SK-N-SH (cell line): ENCODE results near the gene P4HA3. TPM values are rescaled to one million over a fixed set of nuclear protein-coding genes. Genes with fewer than 3 reads are reported as not detected.
A peak's percentile ranks its signal among the peaks of the same experiment; 100 is the strongest.

Experiments used
- CTCF ChIA-PET: fragments of 300-600, 350-600 bp; formaldehyde crosslinking; extraction: SDS; loops from one replicate; lab custom pipeline; 2021; lab: Yijun Ruan, JAX
- POLR2A ChIA-PET: fragments of 350-600 bp; sonication (Branson Sonifier 250); formaldehyde crosslinking; extraction: SDS; loops from one replicate; lab custom pipeline; 2020; ENCODE audit warnings: antibody characterized with exemption, inconsistent platforms; lab: Yijun Ruan, JAX
- DNase-seq: peaks from one replicate; pipeline ENCODE4 v3.0.0; 2012
- H2AFZ ChIP-seq: fragments of 200-600 bp; sonication (generic); 2 replicates; pipeline ENCODE4 v1.8.1; 2016; ENCODE audit warnings: antibody characterized with exemption, mild to moderate bottlenecking, low read depth
- H3F3A ChIP-seq: fragments of 200-600 bp; sonication (generic); replicated peaks from 2 replicates; pipeline ENCODE3; 2016; ENCODE audit warnings: antibody characterized with exemption, mild to moderate bottlenecking; ENCODE audit not compliant: insufficient read depth
- H3K27ac ChIP-seq, 2 experiments: fragments of 200-500 bp in 1 of 2; fragments of 200-600 bp in 1 of 2; sonication (Bioruptor generic) in 1 of 2; sonication (generic), shearing (Covaris generic) in 1 of 2; 2 replicates each; pipeline versions ENCODE4 v1.5.1 to v1.6.1; 2014 to 2016; ENCODE audit warnings: low read depth in 2 of 2, inconsistent platforms in 1 of 2, low read length in 1 of 2, mild to moderate bottlenecking in 1 of 2, mixed read lengths in 1 of 2
- H3K27me3 ChIP-seq: fragments of 200-600 bp; sonication (generic), shearing (Covaris generic); 2 replicates; pipeline ENCODE4 v1.6.1; 2016; ENCODE audit warnings: mixed run types; ENCODE audit not compliant: insufficient read depth
- H3K36me3 ChIP-seq, 2 experiments: fragments of 200-500 bp in 1 of 2; fragments of 200-600 bp in 1 of 2; sonication (Bioruptor generic) in 1 of 2; sonication (generic) in 1 of 2; replicated peaks in 1 of 2; 2 replicates each; pipeline versions ENCODE3 to v1.5.1; 2014 to 2016; ENCODE audit warnings: low read length in 1 of 2, mild to moderate bottlenecking in 1 of 2; ENCODE audit not compliant: insufficient read depth in 2 of 2, control insufficient read depth in 1 of 2
- H3K4me1 ChIP-seq, 2 experiments: fragments of 200-500 bp in 1 of 2; fragments of 200-600 bp in 1 of 2; sonication (Bioruptor generic) in 1 of 2; sonication (generic), shearing (Covaris generic) in 1 of 2; 2 replicates each; pipeline versions ENCODE4 v1.5.1 to v1.6.1; 2014 to 2016; ENCODE audit warnings: low read depth in 1 of 2, low read length in 1 of 2, mixed run types in 1 of 2; ENCODE audit not compliant: insufficient read depth in 2 of 2, control insufficient read depth in 1 of 2
- H3K4me2 ChIP-seq: fragments of 200-600 bp; sonication (generic), shearing (Covaris generic); 2 replicates; pipeline ENCODE4 v1.6.1; 2017; ENCODE audit warnings: mixed run types
- H3K4me3 ChIP-seq, 2 experiments: fragments of 200-500 bp in 1 of 2; fragments of 200-600 bp in 1 of 2; sonication (Bioruptor generic) in 1 of 2; sonication (generic), shearing (Covaris generic) in 1 of 2; 2 replicates each; pipeline versions ENCODE4 v1.5.1 to v1.8.1; 2014 to 2016; ENCODE audit warnings: low read depth in 2 of 2, inconsistent platforms in 1 of 2, low read length in 1 of 2, mild to moderate bottlenecking in 1 of 2, mixed read lengths in 1 of 2, moderate library complexity in 1 of 2
- H3K79me2 ChIP-seq: fragments of 200-600 bp; sonication (generic); 2 replicates; pipeline ENCODE4 v1.8.1; 2017; ENCODE audit warnings: mild to moderate bottlenecking; ENCODE audit not compliant: insufficient read depth
- H3K9ac ChIP-seq: fragments of 200-600 bp; sonication (generic); 2 replicates; pipeline ENCODE4 v1.6.1; 2017; ENCODE audit warnings: mixed run types
- H3K9me2 ChIP-seq: fragments of 200-600 bp; sonication (generic); 2 replicates; pipeline ENCODE4 v1.6.1; 2017; ENCODE audit warnings: mixed run types
- H3K9me3 ChIP-seq: fragments of 200-600 bp; sonication (generic); 2 replicates; pipeline ENCODE4 v1.6.1; 2017; ENCODE audit warnings: mixed run types, mild to moderate bottlenecking, moderate library complexity
- H4K20me1 ChIP-seq: fragments of 200-600 bp; sonication (generic); 2 replicates; pipeline ENCODE4 v1.6.1; 2017; ENCODE audit warnings: mild to moderate bottlenecking, mixed run types; ENCODE audit not compliant: insufficient read depth
- CTCF ChIP-seq: fragments of 200-600 bp; sonication (generic); IDR thresholded peaks from 2 replicates; pipeline ENCODE4 v1.6.1; 2017; ENCODE audit warnings: antibody characterized with exemption, mild to moderate bottlenecking, moderate library complexity
- EP300 ChIP-seq, 2 experiments: IDR thresholded peaks; 2 replicates each; pipeline versions ENCODE4 v1.4.0 to v1.6.1; 2012; ENCODE audit warnings: borderline replicate concordance in 1 of 2, low read depth in 1 of 2, low read length in 1 of 2
- FOSL2 ChIP-seq: IDR thresholded peaks from 2 replicates; pipeline ENCODE4 v1.4.0; 2012; ENCODE audit warnings: low read depth, mild to moderate bottlenecking, moderate library complexity, borderline replicate concordance
- FOXM1 ChIP-seq: IDR thresholded peaks from 2 replicates; pipeline ENCODE4 v1.4.0; 2012; ENCODE audit warnings: low read depth, mild to moderate bottlenecking
- GATA2 ChIP-seq: sonication (generic); formaldehyde crosslinking; IDR thresholded peaks from 2 replicates; pipeline ENCODE4 v1.5.0; 2020; ENCODE audit warnings: mild to moderate bottlenecking, missing genetic modification reagents
- JUND ChIP-seq: IDR thresholded peaks from 2 replicates; pipeline ENCODE4 v1.4.0; 2012
- NFIC ChIP-seq: IDR thresholded peaks from 2 replicates; pipeline ENCODE4 v1.4.0; 2012; ENCODE audit warnings: borderline replicate concordance
- RAD21 ChIP-seq: IDR thresholded peaks from 2 replicates; pipeline ENCODE4 v1.6.1; 2012; ENCODE audit warnings: mild to moderate bottlenecking, low read length
- RFX5 ChIP-seq: IDR thresholded peaks from 2 replicates; pipeline ENCODE4 v1.6.1; 2012; ENCODE audit warnings: mild to moderate bottlenecking, improper control_type of control experiment, low read length
- RXRA ChIP-seq: IDR thresholded peaks from 2 replicates; pipeline ENCODE4 v1.4.0; 2012; ENCODE audit warnings: low read depth, mild to moderate bottlenecking, borderline replicate concordance
- TCF12 ChIP-seq: IDR thresholded peaks from 2 replicates; pipeline ENCODE4 v1.4.0; 2012
- WGBS: methylation state at CpG from one replicate; pipeline ENCODE4 v1.1.6; 2017; ENCODE audit warnings: low lambda C conversion rate; 5-methylcytosine and 5-hydroxymethylcytosine counted together
- polyA plus RNA-seq, 3 experiments: library from polyadenylated mRNA; depleted of rRNA; stranded (reverse); fragments of >200 nt; gene quantifications; 2 replicates each; pipeline ENCODE4 v1.2.3, GENCODE V29; 2012
- TF ChIP-seq, protein P1 (sequence below): IDR thresholded peaks from 2 replicates; pipeline ENCODE4 v1.4.0; 2012; ENCODE audit warnings: low read depth, borderline replicate concordance
- TF ChIP-seq, protein P2 (sequence below): IDR thresholded peaks from 2 replicates; pipeline ENCODE4 v1.4.0; 2012; ENCODE audit warnings: low read depth
- TF ChIP-seq, protein P3 (sequence below): IDR thresholded peaks from 2 replicates; pipeline ENCODE4; 2012
- TF ChIP-seq, protein P4 (sequence below): IDR thresholded peaks from 2 replicates; pipeline ENCODE4 v1.6.1; 2012; ENCODE audit warnings: mild to moderate bottlenecking, low read depth, low read length, moderate library complexity

The P4HA3 gene
- polyA plus RNA-seq, 1 of the 3 experiments (the other 2 are of a cell fraction), result 8.4 TPM

DNA sequence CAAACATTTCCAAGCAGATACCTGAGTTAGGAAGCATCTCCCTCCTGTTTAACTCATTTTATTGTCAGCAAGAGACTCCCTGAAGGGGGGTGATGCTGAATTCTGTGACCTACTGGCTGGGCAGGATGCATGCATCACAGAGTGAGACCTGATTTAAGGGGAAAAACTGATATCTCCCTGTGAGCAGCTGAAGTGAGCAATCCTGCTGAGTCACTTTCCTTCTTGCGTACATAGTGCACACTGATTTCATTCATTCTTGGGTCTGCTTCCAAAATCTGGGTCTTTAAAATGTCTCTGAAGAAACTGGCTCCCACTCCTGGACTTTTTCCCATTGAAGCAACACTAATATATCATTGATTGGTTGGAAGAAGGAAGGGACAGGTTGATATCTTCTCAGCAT, 23.3 kb downstream of the P4HA3 start:
- Histone ChIP-seq H3K27me3 (no peaks in the 10 kb centered on the region), H2AFZ (no peak overlapping the region), H3K9me2 (no peaks in the 10 kb centered on the region), H4K20me1 (no peaks in the 10 kb centered on the region), H3K27ac (peak overlapping the region in 1 of 2 experiments; percentile 83; a peak in 2 of 4 replicates), H3K79me2 (no peaks in the 10 kb centered on the region), H3K4me2 (peak overlapping the region; percentile 7; the same call in 1 of the 2 replicates), H3K36me3 (no peaks in the 10 kb centered on the region), H3K4me3 (no peak overlapping the region), H3K9me3 (no peaks in the 10 kb centered on the region), H3K4me1 (peaks cover 0 to 12% of the 10 kb centered on the region in 2 experiments; a peak in 1 of 4 replicates), H3K9ac (peak overlapping the region; percentile 29; the same call in 1 of the 2 replicates), H3F3A (peaks cover 8% of the 10 kb centered on the region)
- POLR2A ChIA-PET, result no interaction called here
- no peak for DNase-seq
- CTCF ChIA-PET, result no interaction called here
- WGBS, result 9% methylated on average over 1 of the region's 1 CpG
- TF ChIP-seq RFX5, result no peak
- TF ChIP-seq FOSL2, result peak; percentile 87
- peak in 1 of 2 experiments; percentile 44; a peak in 1 of 4 replicates for TF ChIP-seq EP300 (IDR thresholded peaks at IDR 0.05; ENCODE audit: borderline replicate concordance in 1 of 2, low read depth in 1 of 2, low read length in 1 of 2)
- TF ChIP-seq JUND, result peak; percentile 63
- TF ChIP-seq, protein P1, sequence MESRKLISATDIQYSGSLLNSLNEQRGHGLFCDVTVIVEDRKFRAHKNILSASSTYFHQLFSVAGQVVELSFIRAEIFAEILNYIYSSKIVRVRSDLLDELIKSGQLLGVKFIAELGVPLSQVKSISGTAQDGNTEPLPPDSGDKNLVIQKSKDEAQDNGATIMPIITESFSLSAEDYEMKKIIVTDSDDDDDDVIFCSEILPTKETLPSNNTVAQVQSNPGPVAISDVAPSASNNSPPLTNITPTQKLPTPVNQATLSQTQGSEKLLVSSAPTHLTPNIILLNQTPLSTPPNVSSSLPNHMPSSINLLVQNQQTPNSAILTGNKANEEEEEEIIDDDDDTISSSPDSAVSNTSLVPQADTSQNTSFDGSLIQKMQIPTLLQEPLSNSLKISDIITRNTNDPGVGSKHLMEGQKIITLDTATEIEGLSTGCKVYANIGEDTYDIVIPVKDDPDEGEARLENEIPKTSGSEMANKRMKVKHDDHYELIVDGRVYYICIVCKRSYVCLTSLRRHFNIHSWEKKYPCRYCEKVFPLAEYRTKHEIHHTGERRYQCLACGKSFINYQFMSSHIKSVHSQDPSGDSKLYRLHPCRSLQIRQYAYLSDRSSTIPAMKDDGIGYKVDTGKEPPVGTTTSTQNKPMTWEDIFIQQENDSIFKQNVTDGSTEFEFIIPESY, result no peak
- TF ChIP-seq TCF12, result peak; percentile 57; the same call in 1 of the 2 replicates
- peak; percentile 60 for TF ChIP-seq NFIC
- no peak for TF ChIP-seq CTCF
- TF ChIP-seq, protein P2, sequence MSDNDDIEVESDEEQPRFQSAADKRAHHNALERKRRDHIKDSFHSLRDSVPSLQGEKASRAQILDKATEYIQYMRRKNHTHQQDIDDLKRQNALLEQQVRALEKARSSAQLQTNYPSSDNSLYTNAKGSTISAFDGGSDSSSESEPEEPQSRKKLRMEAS, result peak; percentile 39; the same call in 1 of the 2 replicates
- TF ChIP-seq, protein P3, sequence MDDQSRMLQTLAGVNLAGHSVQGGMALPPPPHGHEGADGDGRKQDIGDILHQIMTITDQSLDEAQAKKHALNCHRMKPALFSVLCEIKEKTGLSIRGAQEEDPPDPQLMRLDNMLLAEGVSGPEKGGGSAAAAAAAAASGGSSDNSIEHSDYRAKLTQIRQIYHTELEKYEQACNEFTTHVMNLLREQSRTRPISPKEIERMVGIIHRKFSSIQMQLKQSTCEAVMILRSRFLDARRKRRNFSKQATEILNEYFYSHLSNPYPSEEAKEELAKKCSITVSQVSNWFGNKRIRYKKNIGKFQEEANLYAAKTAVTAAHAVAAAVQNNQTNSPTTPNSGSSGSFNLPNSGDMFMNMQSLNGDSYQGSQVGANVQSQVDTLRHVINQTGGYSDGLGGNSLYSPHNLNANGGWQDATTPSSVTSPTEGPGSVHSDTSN, result no peak

- DNase-seq, result no peak
- POLR2A ChIA-PET, result no interaction called here
- no peak for TF ChIP-seq RXRA
- TF ChIP-seq FOXM1, result no peak
- no peak for TF ChIP-seq RAD21
- no peak for TF ChIP-seq GATA2 (CRISPR knock-in tag)
- TF ChIP-seq CTCF, result no peak
- no peak for TF ChIP-seq EP300 (IDR thresholded peaks at IDR 0.05; ENCODE audit: borderline replicate concordance in 1 of 2, low read depth in 1 of 2, low read length in 1 of 2)
- no peak for TF ChIP-seq FOSL2
- TF ChIP-seq, protein P4, sequence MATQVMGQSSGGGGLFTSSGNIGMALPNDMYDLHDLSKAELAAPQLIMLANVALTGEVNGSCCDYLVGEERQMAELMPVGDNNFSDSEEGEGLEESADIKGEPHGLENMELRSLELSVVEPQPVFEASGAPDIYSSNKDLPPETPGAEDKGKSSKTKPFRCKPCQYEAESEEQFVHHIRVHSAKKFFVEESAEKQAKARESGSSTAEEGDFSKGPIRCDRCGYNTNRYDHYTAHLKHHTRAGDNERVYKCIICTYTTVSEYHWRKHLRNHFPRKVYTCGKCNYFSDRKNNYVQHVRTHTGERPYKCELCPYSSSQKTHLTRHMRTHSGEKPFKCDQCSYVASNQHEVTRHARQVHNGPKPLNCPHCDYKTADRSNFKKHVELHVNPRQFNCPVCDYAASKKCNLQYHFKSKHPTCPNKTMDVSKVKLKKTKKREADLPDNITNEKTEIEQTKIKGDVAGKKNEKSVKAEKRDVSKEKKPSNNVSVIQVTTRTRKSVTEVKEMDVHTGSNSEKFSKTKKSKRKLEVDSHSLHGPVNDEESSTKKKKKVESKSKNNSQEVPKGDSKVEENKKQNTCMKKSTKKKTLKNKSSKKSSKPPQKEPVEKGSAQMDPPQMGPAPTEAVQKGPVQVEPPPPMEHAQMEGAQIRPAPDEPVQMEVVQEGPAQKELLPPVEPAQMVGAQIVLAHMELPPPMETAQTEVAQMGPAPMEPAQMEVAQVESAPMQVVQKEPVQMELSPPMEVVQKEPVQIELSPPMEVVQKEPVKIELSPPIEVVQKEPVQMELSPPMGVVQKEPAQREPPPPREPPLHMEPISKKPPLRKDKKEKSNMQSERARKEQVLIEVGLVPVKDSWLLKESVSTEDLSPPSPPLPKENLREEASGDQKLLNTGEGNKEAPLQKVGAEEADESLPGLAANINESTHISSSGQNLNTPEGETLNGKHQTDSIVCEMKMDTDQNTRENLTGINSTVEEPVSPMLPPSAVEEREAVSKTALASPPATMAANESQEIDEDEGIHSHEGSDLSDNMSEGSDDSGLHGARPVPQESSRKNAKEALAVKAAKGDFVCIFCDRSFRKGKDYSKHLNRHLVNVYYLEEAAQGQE, result no peak
Observed at GRCh38 chr11:74284466-74284865, 27.0 kb downstream of the P4HA3 start.

More at GRCh38 chr11:74284466-74284865, 27.0 kb downstream of the P4HA3 start:
- Histone ChIP-seq H3K27ac (no peak overlapping the region), H3K4me1 (peaks cover 0 to 14% of the 10 kb centered on the region in 2 experiments; a peak in 2 of 4 replicates), H3K36me3 (no peaks in the 10 kb centered on the region), H3K4me3 (no peak overlapping the region), H3F3A (peaks cover 13% of the 10 kb centered on the region), H3K79me2 (no peaks in the 10 kb centered on the region), H3K9ac (no peak overlapping the region), H3K27me3 (no peaks in the 10 kb centered on the region), H4K20me1 (no peaks in the 10 kb centered on the region), H3K9me2 (no peaks in the 10 kb centered on the region), H3K9me3 (no peaks in the 10 kb centered on the region), H2AFZ (no peak overlapping the region), H3K4me2 (no peak overlapping the region)
- WGBS, result 61% methylated on average over 2 of the region's 2 CpGs
- CTCF ChIA-PET, result interaction anchor here (0.9 to 1.0 kb wide), 2 partner anchors 46 to 169 kb away, joined by 3 to 4 read pairs; no protein-coding TSS in a partner anchor
